BLaER1 (cell line): ENCODE data around the gene C17orf114.

Source experiments
- H3K27ac ChIP-seq: shearing (Covaris generic); formaldehyde crosslinking; 2 replicates; pipeline ENCODE4 v1.8.1; 2022
- H3K27me3 ChIP-seq: shearing (Covaris generic); formaldehyde crosslinking; 2 replicates; pipeline ENCODE4 v1.8.1; 2022
- H3K36me3 ChIP-seq: shearing (Covaris generic); formaldehyde crosslinking; 2 replicates; pipeline ENCODE4 v1.8.1; 2022
- H3K4me1 ChIP-seq: shearing (Covaris generic); formaldehyde crosslinking; 2 replicates; pipeline ENCODE4 v1.8.1; 2022
- H3K4me2 ChIP-seq: shearing (Covaris generic); formaldehyde crosslinking; 2 replicates; pipeline ENCODE4 v1.8.1; 2022
- H3K4me3 ChIP-seq: shearing (Covaris generic); formaldehyde crosslinking; 2 replicates; pipeline ENCODE4 v1.8.1; 2022
- H3K9ac ChIP-seq: shearing (Covaris generic); formaldehyde crosslinking; 2 replicates; pipeline ENCODE4 v1.8.1; 2022
- H3K9me3 ChIP-seq: shearing (Covaris generic); formaldehyde crosslinking; 2 replicates; pipeline ENCODE4 v1.8.1; 2022
- H4K20me1 ChIP-seq: shearing (Covaris generic); formaldehyde crosslinking; 2 replicates; pipeline ENCODE4 v1.8.1; 2022
- Cebpa-rat ChIP-seq: shearing (Covaris generic); IDR thresholded peaks from 2 replicates; pipeline ENCODE4 v1.8.1; 2022

C17orf114 gene

GRCh38 chr17:4772235-4772613 lies 29.9 kb downstream of the C17orf114 start:
- Histone ChIP-seq H3K9ac (no peak overlapping the region), H3K4me2 (peak overlapping the region; percentile 73), H3K4me1 (peaks cover 69% of the 10 kb centered on the region), H3K36me3 (no peaks in the 10 kb centered on the region), H3K27me3 (no peaks in the 10 kb centered on the region), H3K9me3 (no peaks in the 10 kb centered on the region), H3K4me3 (no peak overlapping the region), H3K27ac (peak overlapping the region; percentile 81), H4K20me1 (no peaks in the 10 kb centered on the region)
- TF ChIP-seq Cebpa-rat, result no peak

- no peaks in the 10 kb centered on the region for H3K9me3 ChIP-seq
- peak within 1 kb of the TSS; percentile 73 for H3K4me2 ChIP-seq
- no peak for TF ChIP-seq Cebpa-rat
- no peak within 1 kb of the TSS for H3K4me3 ChIP-seq
- no peak within 1 kb of the TSS for H3K9ac ChIP-seq
- H3K27me3 ChIP-seq, result no peaks in the 10 kb centered on the region
- H3K27ac ChIP-seq, result peak within 1 kb of the TSS; percentile 81
- no peaks in the 10 kb centered on the region for H3K36me3 ChIP-seq
- H4K20me1 ChIP-seq, result no peaks in the 10 kb centered on the region
- peaks cover 67% of the 10 kb centered on the region for H3K4me1 ChIP-seq
These were observed 30.5 kb downstream of the C17orf114 start, which contains the start of gene TM4SF5 for GRCh38 chr17:4771519-4772234. TM4SF5 (plus strand) TSS chr17:4771886; CDS start chr17:4771923, 37 bp downstream.

GRCh38 chr17:4769628-4770027 lies 32.5 kb downstream of the C17orf114 start:
- H3K4me3 ChIP-seq, result no peak overlapping the region
- H3K9ac ChIP-seq, result no peak overlapping the region
- no peaks in the 10 kb centered on the region for H3K27me3 ChIP-seq
- no peak overlapping the region for H3K27ac ChIP-seq
- H4K20me1 ChIP-seq, result no peaks in the 10 kb centered on the region
- no peaks in the 10 kb centered on the region for H3K36me3 ChIP-seq
- H3K4me2 ChIP-seq, result no peak overlapping the region
- H3K4me1 ChIP-seq, result peaks cover 62% of the 10 kb centered on the region
- no peak for TF ChIP-seq Cebpa-rat
- H3K9me3 ChIP-seq, result no peaks in the 10 kb centered on the region

DNA sequence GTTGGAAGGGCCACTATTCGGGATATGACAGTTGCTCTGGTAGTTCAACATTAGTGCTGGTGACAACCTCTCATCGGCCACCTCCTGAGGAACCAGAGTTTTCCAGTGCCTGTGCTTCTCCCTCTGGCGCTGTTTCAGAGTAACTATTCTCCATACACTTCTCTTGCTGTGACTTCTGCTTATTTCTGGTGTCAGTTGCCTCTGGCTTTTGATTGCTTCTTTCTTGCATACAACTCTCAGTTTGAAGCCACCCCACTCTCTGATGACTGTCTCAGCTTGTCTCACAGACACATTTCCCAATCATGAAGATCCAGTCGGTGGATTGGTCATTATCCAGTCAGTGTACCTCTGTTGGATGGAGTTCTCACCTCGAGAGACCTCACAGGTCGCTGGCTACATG lies 33.8 kb downstream of the C17orf114 start:
- no peak overlapping the region for H3K4me3 ChIP-seq
- peaks cover 61% of the 10 kb centered on the region for H3K4me1 ChIP-seq
- no peaks in the 10 kb centered on the region for H3K27me3 ChIP-seq
- no peaks in the 10 kb centered on the region for H3K36me3 ChIP-seq
- no peaks in the 10 kb centered on the region for H4K20me1 ChIP-seq
- no peak overlapping the region for H3K9ac ChIP-seq
- no peak overlapping the region for H3K27ac ChIP-seq
- no peaks in the 10 kb centered on the region for H3K9me3 ChIP-seq
- no peak overlapping the region for H3K4me2 ChIP-seq
- no peak for TF ChIP-seq Cebpa-rat

GRCh38 chr17:4766723-4767122 lies 35.4 kb downstream of the C17orf114 start:
- H3K27me3 ChIP-seq, result no peaks in the 10 kb centered on the region
- no peaks in the 10 kb centered on the region for H3K36me3 ChIP-seq
- H3K4me1 ChIP-seq, result peaks cover 45% of the 10 kb centered on the region
- no peaks in the 10 kb centered on the region for H3K9me3 ChIP-seq
- H3K27ac ChIP-seq, result no peak overlapping the region
- no peak overlapping the region for H3K4me3 ChIP-seq
- no peak for TF ChIP-seq Cebpa-rat
- no peaks in the 10 kb centered on the region for H4K20me1 ChIP-seq
- no peak overlapping the region for H3K4me2 ChIP-seq
- H3K9ac ChIP-seq, result no peak overlapping the region

DNA sequence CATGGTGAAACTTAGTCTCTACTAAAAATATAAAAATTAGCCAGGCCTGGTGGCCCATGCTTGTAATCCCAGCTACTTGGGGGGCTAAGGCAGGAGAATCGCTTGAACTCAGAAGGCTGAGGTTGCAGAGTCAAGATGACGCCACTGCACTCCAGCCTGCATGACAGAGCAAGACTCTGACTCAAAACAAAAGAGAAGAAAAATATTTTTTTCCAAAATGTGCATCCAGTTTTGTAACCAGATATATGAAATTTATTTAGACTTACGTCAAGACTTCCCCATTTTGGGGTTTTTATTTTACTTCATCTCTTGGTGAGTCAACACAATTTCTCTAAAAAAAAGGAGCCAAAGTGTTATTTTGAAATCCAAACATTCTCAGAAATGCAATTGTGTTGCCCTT lies 35.9 kb downstream of the C17orf114 start:
- no peak overlapping the region for H3K9ac ChIP-seq
- H3K4me2 ChIP-seq, result no peak overlapping the region
- H3K27me3 ChIP-seq, result no peaks in the 10 kb centered on the region
- no peaks in the 10 kb centered on the region for H4K20me1 ChIP-seq
- H3K27ac ChIP-seq, result no peak overlapping the region
- TF ChIP-seq Cebpa-rat, result no peak
- no peak overlapping the region for H3K4me3 ChIP-seq
- H3K36me3 ChIP-seq, result no peaks in the 10 kb centered on the region
- peaks cover 40% of the 10 kb centered on the region for H3K4me1 ChIP-seq
- no peaks in the 10 kb centered on the region for H3K9me3 ChIP-seq

- no peak for TF ChIP-seq Cebpa-rat
- H3K4me1 ChIP-seq, result peaks cover 31% of the 10 kb centered on the region
- no peaks in the 10 kb centered on the region for H3K9me3 ChIP-seq
These were observed 37.5 kb downstream of the C17orf114 start for GRCh38 chr17:4764595-4764994.

DNA sequence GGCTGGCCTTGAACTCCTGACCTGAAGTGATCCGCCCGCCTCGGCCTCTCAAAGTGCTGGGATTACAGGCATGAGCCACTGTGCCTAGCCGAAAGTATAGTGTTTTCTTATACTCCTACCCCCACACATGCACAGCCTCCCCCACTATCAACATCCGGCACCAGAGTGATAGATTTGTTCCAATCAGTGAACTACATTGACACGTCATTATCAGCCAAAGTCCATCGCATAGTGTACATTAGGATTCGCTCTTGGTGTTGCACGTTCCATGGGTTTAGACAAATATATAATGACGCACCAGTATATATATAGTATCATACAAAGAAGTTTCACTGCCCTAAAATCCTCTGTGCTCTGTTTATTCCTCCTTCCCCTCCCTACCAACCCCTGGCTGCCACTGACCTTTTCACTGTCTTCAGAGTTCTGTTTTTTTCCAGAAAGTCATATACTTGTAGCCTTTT lies 42.3 kb downstream of the C17orf114 start:
- no peaks in the 10 kb centered on the region for H3K27me3 ChIP-seq
- no peak for TF ChIP-seq Cebpa-rat
- H3K27ac ChIP-seq, result no peak overlapping the region
- no peak overlapping the region for H3K4me3 ChIP-seq
- no peaks in the 10 kb centered on the region for H3K9me3 ChIP-seq
- H3K4me2 ChIP-seq, result no peak overlapping the region
- H3K4me1 ChIP-seq, result peaks cover 14% of the 10 kb centered on the region
- no peaks in the 10 kb centered on the region for H3K36me3 ChIP-seq
- no peak overlapping the region for H3K9ac ChIP-seq
- H4K20me1 ChIP-seq, result no peaks in the 10 kb centered on the region

More at GRCh38 chr17:4764595-4764994, 37.5 kb downstream of the C17orf114 start:
- H3K27ac ChIP-seq, result no peak overlapping the region
- no peak overlapping the region for H3K9ac ChIP-seq
- peak overlapping the region; percentile 49 for H3K4me2 ChIP-seq
- H4K20me1 ChIP-seq, result no peaks in the 10 kb centered on the region
- H3K27me3 ChIP-seq, result no peaks in the 10 kb centered on the region
- H3K36me3 ChIP-seq, result no peaks in the 10 kb centered on the region
- no peak overlapping the region for H3K4me3 ChIP-seq

DNA sequence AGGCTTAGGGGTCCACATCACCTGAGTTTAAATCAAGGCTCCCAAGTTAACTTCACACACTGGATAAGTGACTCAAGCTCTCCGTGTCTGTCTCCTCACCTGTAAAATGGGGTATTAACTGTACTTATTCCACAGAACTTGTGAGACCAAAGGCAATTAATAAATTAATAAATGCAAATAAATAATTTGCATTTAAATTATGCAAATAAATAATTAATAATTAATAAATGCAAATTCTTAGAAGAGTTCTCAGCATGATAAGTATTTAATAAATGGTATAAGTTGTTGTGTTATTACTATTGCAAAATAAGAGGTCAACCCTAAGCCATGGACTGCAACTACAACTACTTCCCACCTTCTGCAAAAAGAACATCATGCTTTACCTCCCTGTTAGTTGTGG lies 48.7 kb downstream of the C17orf114 start:
- Histone ChIP-seq H3K4me1 (peaks cover 25% of the 10 kb centered on the region), H3K36me3 (no peaks in the 10 kb centered on the region), H3K4me3 (no peak overlapping the region), H3K27ac (no peak overlapping the region), H3K4me2 (no peak overlapping the region), H3K27me3 (no peaks in the 10 kb centered on the region), H3K9me3 (no peaks in the 10 kb centered on the region), H3K9ac (no peak overlapping the region), H4K20me1 (no peaks in the 10 kb centered on the region)
- TF ChIP-seq Cebpa-rat, result no peak

DNA sequence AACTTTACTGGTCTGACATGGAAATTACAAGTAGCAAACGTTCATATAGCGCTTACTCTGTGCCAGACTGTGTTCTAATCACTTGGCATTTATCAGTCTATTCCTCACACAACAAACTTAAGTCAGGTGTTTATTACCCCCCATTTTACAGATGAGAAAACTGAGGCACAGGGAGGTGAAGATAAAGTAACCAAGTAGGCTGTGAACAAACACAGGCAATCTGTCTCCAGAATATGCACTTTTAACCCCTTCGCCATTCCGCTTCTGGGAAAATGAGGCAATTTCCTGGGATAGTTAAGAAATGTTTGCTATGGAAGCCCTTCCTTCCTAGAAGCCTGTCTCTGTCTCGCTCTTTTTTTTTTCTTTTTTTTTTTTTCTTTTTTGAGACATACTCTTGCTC lies 50.2 kb downstream of the C17orf114 start:
- peaks cover 39% of the 10 kb centered on the region for H3K4me1 ChIP-seq

More for the DNA sequence above, 50.2 kb downstream of the C17orf114 start:
- Histone ChIP-seq H3K27me3 (no peaks in the 10 kb centered on the region), H3K27ac (no peak overlapping the region), H3K36me3 (no peaks in the 10 kb centered on the region), H3K9ac (no peak overlapping the region), H3K9me3 (no peaks in the 10 kb centered on the region), H3K4me2 (no peak overlapping the region), H3K4me3 (no peak overlapping the region), H4K20me1 (no peaks in the 10 kb centered on the region)
- no peak for TF ChIP-seq Cebpa-rat
